Testis (tissue), 2 donors: ENCODE measurements around the gene TMEM229B.

Experiments
- POLR2A ChIP-seq: fragments of 450-650 bp; IDR thresholded peaks from one replicate; pipeline ENCODE4 v1.6.1; 2017; ENCODE audit warnings: antibody characterized with exemption, mild to moderate bottlenecking, moderate library complexity
- TF ChIP-seq, protein P1 (sequence below), 3 experiments: fragments of 450-650 bp in 2 of 3; fragments of 200-600 bp in 1 of 3; sonication (generic) in 1 of 3; IDR thresholded peaks; one replicate each; pipeline ENCODE4 v1.5.1; 2016 to 2019; ENCODE audit warnings: antibody characterized with exemption in 3 of 3, mild to moderate bottlenecking in 2 of 3, moderate library complexity in 1 of 3

DNA sequence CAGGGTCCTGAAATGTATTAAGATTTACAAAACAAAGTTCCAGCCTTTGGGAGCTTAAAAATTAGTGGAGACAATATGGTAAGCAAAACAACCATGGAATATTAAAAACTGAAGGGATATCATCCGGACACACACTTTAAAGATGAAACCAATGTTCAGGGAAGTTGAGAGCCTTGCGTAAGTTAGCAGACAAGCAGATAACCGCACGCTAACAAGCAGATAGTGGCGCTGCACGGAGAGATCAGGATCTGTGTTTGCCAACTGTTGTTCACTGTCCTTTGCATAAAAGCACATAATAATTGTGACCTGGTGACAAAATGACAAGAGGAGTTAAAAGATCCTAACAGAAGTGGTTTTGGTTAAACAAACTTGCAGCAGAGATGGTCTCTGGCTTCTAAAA lies 14.3 kb upstream of the TMEM229B start:
- no peak for TF ChIP-seq POLR2A
- TF ChIP-seq, protein P1, sequence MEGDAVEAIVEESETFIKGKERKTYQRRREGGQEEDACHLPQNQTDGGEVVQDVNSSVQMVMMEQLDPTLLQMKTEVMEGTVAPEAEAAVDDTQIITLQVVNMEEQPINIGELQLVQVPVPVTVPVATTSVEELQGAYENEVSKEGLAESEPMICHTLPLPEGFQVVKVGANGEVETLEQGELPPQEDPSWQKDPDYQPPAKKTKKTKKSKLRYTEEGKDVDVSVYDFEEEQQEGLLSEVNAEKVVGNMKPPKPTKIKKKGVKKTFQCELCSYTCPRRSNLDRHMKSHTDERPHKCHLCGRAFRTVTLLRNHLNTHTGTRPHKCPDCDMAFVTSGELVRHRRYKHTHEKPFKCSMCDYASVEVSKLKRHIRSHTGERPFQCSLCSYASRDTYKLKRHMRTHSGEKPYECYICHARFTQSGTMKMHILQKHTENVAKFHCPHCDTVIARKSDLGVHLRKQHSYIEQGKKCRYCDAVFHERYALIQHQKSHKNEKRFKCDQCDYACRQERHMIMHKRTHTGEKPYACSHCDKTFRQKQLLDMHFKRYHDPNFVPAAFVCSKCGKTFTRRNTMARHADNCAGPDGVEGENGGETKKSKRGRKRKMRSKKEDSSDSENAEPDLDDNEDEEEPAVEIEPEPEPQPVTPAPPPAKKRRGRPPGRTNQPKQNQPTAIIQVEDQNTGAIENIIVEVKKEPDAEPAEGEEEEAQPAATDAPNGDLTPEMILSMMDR (IDR thresholded peaks at IDR 0.05) = no peak
